Inflammatory macrophage treated with lipopolysaccharide for 1 hour (primary cell): ENCODE data around the gene TTLL10.
"Not testable (repeated sequence)": the region's sequence is repeated elsewhere in the genome, so short reads cannot be mapped to it uniquely, and the experiment has no call there.

Experiments
- DNase-seq, 2 donors: peaks; one replicate each; pipeline ENCODE4 v3.0.0-alpha.2; 2020 to 2022

The TTLL10 gene

GRCh38 chr1:1189111-1189510 is 15.4 kb downstream of the TTLL10 start:
- peak; percentile 80 to 86 for DNase-seq

GRCh38 chr1:1191734-1192133 is 18.1 kb downstream of the TTLL10 start:
- DNase-seq, result no peak

GRCh38 chr1:1194723-1195122 is 21.0 kb downstream of the TTLL10 start:
- DNase-seq, result no peak

GRCh38 chr1:1195726-1196125 is 22.0 kb downstream of the TTLL10 start:
- DNase-seq, result not testable (repeated sequence)

GRCh38 chr1:1196431-1197187 is 22.9 kb downstream of the TTLL10 start:
- DNase-seq, result no peak

GRCh38 chr1:1197188-1197500 is 23.5 kb downstream of the TTLL10 start:
- no peak for DNase-seq

GRCh38 chr1:1197551-1198422 is 24.1 kb downstream of the TTLL10 start:
- DNase-seq, result no peak

GRCh38 chr1:1198423-1199140 is 24.9 kb downstream of the TTLL10 start:
- DNase-seq, result no peak

- no peak for DNase-seq
These were observed 25.7 kb downstream of the TTLL10 start for GRCh38 chr1:1199141-1199960.

GRCh38 chr1:1199961-1200875 is 26.5 kb downstream of the TTLL10 start:
- DNase-seq, result no peak

- peak; percentile 89 to 95 for DNase-seq
These were observed 27.5 kb downstream of the TTLL10 start for GRCh38 chr1:1200876-1201810.

GRCh38 chr1:1202831-1203560 is 29.3 kb downstream of the TTLL10 start:
- DNase-seq, result no peak

GRCh38 chr1:1203561-1204424 is 30.1 kb downstream of the TTLL10 start:
- DNase-seq, result no peak

- DNase-seq, result no peak
These were observed 30.8 kb downstream of the TTLL10 start for GRCh38 chr1:1204425-1204920.

- no peak for DNase-seq
These were observed 31.5 kb downstream of the TTLL10 start for GRCh38 chr1:1204998-1205768.

GRCh38 chr1:1205769-1206375 is 32.2 kb downstream of the TTLL10 start:
- DNase-seq, result peak in 1 of 2 donors; percentile 34

GRCh38 chr1:1206376-1206965 is 32.8 kb downstream of the TTLL10 start, which contains the start of gene TNFRSF18:
Gene TNFRSF18 (minus strand): TSS chr1:1206592. CDS start chr1:1206571, 21 bp downstream.
- no peak for DNase-seq
